NCI-H1694 (cell line): ENCODE data around the gene TRAK1.

Experiments used
- DNase-seq: peaks from one replicate; lab custom pipeline; 2025; lab: John Stamatoyannopoulos, UW

Gene TRAK1

DNA sequence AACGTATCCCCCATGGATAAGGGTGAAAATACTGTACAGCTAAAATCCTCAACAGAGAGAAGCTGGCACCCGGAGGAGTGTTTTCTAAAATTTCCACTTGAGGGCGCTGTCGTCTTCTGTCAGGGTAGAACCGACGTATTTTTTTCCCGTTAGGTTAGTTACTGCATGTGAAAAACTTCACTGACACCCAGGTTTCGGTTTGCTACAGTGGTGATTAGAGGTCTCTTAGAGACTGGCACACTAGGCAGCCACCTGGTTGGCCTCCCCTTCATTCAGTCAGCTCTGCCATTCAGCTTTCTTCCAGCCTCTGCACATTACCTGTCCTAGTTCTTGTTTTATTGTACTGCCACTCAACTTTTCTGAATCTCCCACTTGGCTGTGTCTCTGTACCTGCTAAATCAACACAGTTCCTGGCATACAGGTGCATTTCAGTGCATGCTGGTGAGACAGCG is 156.4 kb downstream of the TRAK1 start:
- DNase-seq = peak; percentile 22

DNA sequence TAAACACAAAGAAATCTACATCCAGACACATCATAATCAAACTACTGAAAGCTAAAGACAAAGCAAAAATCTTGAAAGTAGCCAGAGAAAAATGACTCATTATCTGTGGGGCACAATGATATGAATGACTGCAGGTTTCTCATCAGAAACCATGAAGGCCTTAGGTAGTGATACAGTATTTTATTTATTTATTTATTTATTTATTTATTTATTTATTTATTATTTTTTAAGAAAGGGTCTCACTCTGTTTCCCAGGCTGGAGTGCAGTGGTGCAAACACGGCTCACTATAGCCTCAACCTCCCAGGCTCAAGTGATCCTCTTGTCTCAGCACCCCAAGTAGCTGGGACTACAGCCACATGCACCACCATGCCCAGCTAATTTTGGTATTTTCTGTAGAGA is 159.6 kb downstream of the TRAK1 start:
- DNase-seq = no peak

DNA sequence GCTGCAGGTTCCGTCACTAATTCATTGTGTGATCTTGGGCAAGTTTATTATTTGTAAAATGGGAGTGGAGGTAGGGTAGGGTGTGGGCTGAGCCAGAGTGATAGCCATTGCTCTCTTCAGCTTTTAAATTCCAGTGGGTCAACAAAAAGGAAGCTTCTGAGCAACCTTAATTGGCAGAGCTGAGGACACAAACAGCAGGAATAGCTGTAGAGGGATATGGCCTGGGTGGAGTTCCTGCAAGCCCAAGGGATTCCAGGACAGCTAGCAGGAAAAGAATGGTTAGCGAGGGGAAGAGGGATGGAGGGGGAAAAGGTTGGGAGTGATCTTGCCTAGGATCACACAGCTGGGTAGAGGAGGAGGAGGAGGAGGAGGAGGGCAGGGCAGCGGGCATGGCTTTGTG is 163.4 kb downstream of the TRAK1 start:
- no peak for DNase-seq

DNA sequence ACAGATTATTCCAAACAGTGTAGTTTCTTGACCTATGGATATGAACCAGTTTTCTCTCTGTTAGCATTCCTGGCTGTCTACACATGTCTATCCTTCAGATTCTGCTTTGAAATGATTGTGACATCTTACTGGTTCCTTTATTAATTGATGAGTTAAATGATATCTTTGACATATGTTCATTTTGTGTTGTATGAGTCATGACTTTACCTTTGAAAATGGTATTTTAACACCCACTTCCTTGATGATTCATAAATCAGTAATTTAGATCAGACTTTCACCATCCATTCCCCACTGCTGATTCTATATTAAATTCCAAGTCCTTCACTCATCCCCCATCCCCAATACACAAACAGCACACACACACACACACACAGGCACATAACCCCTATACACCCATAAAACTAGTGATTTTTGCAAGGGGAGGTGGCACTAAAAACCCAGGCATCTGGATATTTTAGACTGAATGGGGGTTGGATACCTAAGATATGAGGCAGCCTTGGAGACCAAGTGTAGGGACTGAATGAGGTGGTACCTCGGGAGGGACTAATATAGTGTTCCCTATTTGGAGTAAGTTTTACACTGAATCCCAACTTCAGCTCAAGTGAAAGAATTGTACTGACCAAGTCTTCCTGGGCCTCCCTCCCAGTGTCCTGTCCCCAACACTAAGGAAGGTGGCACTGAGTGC is 165.1 kb downstream of the TRAK1 start:
- no peak for DNase-seq

DNA sequence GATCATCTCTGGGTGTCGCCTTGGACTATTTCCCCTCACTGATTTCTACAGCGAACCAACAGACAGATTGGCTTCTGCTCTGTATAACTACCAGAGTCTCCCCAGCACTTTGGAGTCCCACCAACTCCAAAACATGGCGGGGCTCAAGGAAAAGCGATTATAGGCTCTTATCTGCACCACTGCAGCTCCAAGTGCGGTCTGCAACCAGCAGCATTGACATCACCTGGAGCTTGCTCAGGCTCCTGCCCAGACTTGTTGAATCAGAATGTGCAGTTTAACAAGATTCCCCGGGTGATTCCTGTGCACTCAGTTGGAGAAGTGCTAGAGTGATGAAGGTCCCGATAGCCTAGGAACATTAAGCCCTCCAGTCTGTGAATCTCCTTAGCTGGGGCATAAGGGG is 165.8 kb downstream of the TRAK1 start:
- no peak for DNase-seq

DNA sequence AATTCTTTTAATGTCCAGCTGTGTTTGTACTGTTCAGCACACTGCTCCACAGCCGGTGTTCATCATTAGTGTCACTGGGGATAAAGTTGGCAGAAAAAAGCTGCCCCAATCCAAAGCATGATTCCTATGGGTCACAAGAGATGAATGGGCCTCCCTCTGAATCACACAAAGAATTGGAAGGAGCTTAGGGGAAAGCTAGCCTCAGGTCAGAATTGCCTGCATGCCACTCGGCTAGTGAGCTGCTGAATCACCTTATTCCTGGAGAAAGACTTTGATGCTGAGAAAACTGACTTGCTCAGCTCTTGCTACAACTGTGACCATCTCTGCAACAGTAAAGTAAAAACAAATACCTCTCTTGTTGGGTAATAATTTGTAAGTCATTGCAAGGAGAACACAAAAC is 171.4 kb downstream of the TRAK1 start:
- DNase-seq = no peak

DNA sequence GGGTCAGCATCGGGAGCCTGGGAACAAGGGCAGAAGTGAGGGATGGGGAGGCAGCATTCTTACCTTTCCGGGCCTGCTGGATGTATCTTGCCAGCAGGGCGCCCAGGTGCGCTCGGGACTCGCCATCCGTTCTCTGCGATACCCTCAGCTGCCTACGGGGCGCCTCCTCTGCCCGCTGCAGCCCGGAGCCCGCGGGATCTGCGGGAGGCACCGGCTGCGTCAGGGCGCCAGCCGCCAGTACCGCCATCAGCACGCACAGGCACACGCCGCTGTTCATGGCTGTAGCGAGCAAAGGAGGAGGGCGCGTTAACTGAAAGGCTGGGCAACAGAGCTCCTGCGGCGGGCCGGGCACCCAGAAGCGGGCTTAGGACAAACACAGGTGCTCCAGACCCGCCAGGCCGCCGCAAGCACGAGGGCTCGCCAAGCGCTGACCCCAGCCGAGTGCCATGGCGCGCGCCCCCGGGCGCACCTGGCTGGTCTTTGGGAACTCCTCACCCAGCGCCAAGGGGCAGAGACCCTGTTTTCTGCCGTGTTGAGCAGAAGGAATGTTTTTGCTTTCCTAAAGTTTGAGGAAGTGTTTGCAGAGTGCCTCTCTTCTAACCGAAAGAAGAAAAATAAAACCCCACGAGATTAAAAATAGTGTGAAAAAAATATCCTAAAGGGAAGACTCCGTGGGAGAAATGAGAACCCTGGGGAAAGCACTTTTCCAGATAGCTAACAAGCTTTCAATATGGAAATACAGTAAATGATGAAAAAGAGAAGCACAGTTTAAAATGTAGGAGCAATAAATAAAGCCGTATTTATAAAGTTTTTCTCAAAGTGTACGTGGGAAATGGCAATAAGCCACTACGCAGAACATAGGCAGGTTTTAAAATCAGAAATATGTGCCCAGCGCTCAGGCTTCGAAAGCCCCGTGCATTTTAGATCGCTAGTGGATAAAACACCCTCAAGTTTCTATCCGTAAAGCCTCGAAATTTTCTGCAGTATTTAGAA is 172.5 kb downstream of the TRAK1 start:
- no peak for DNase-seq

DNA sequence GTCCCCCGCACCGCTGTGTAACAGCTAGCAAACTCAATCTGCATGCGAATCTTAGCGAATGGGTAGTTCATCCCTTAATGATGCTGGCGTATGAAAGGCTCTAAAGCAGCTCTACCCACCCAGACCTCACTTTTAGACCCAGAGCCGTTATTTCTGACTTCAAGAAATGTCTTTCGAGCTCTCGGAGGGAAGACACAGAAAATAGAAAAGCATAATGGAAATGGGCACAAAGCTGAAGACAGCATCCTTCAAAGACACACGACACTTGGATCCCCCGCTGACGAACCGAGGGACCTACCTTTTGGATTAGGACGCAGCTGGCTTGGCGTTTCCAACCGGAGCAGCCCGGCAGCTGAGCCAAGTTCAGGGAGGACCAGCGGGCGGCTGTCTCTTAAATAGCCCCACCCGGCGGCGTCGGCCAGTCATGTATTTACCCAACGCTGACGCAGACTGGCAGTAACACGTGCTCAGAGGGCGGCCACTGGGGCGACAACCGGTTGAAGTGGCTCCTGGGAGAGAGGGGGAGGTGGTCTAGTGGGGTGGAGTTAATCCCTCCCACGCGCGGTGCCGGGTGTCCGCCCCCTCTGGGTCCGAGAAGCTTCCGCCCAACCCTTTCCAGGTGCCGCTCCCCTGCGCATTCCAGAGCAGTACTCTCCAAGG is 173.4 kb downstream of the TRAK1 start:
- no peak for DNase-seq

DNA sequence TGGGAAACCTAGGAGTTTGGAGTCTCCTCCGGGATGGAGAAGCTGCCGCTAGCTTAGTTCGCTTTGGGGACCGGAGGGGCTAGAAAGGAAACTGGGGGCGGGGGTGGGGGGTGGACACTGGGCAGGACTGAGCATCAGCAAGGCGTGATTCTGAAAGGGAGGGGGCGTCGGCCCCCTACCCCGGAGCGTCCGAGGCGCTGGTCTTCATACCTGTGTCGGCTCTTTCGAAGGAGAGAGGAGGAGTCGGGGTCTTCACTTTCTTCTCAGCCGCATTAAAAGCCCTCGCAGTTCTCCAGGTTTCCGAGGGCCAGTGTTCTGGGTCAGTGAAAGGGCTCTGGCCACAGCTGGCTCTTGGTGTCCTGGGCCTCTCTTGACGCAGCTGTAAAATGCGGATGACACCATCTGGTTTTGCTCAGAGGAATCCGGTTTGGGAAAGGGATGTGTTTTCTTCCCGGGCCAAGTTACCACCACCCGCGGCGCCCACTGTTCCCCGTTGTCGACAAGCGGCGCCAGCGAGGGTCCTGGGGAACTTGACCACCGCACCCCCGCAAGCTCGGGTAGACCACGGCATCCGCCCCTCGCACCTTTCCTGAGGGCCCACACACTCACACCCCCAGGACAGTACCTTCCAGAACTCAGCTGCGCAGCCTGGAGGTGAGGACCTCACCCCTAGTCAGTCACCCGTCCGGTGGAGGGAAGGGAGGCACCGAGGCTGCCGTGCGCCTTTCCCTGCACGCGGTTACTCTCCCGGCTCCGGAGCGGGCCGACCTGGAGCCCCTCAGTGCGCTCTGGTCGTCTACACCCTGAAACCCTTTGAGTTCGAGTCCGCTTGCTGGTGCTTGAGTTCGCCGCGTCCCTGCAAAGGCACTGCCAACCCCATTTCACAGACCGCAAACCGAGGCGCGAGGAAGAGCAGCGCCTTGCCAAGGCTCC is 174.2 kb downstream of the TRAK1 start:
- no peak for DNase-seq

DNA sequence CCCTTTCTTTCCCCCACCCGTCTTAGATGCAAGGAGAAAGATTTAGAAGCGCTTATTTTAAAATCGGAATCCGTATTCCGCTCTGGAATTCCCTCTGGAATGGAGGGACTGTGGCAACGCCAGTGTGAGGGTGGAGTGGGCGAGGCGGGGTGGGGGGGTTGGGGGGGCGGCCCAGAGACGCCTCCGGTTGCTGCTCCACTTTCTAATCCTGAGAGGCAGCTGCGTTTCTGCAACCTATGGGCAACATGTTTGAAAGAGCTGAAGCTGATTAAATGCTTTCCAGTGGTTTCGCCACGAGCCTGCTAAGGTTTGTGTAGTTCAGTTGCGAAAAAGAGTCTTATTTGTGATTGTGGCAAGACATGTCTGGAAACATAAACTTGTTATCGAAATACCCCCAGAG is 174.9 kb downstream of the TRAK1 start, which contains the start of gene CCK:
CCK (minus strand) TSS at position 101 of the 400 bp plus-strand sequence. CDS start 2,555 bp downstream, outside the sequence.
- DNase-seq = no peak

DNA sequence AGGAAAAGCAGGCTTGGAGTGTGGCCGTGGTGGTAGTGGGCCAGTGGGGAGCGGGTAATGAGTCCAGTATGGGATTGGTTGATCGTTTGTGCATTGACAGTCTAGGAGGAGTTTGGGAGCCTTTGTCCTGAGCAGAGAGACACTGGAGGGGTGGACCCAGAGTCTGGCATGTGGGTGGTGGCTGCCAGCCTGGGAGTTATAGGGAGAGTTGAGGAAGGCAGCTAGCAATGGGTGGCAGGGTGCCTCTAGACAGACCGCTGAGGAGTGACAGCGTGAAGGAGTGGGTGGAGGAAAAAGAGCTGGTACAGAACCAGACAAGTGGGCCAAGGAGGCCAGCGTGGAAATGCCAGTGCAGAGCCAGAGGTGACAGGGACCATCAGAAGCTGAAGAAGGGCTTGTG is 176.7 kb downstream of the TRAK1 start:
- no peak for DNase-seq

DNA sequence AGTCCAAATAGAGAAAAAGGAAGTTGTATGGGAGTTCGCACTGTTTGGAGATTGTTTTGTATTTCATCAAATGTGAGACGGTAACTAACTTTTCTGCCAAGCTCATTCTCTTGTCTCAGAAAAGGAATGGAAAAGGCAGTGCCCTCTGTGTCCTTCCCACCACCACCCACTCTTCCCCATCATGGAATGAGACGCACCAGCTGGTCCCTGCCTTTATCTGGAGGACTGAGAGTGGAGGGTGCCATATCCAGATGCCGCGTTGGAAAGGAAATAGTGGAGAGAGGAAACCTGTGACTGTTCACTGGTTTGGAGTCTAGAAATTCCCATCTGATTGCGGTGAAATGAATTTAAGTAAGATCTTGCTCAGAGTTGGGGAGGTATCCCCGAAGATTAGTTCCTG is 178.5 kb downstream of the TRAK1 start:
- DNase-seq = no peak

DNA sequence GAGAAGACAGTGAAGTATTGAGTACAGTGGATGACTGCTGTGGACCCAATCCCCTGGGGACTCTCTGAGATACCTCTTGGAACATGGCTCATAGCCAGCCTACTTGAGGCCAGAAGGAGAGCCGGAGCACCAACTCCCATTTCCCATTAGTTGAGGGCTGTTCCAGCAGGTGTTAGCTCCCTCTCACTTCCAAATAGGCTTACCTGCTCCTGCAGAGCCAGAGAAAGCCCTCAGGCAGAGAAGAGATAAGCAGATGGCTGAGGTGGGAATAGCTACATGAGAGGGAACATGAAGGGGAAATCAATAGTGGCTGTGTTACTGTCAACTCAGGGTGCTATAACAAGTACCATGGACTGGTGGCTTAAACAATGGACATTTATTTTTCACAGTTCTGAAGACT is 179.4 kb downstream of the TRAK1 start:
- DNase-seq = no peak

DNA sequence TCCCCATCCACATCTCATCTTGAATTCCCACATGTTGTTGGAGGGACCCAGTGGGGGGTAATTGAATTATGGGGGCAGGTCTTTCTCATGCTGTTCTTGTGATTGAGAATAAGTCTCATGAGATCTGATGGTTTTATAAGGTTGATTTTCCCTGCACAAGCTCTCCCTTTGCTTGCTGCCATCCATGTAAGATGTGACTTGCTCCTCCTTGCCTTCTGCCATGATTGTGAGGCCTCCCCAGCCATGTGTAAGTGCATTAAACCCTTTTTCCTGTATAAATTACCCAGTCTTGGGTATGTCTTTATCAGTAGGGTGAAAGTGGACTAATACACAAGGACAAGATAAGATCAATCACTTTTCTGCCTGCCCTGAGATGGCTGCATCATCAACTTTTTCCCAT is 180.6 kb downstream of the TRAK1 start:
- DNase-seq = no peak

DNA sequence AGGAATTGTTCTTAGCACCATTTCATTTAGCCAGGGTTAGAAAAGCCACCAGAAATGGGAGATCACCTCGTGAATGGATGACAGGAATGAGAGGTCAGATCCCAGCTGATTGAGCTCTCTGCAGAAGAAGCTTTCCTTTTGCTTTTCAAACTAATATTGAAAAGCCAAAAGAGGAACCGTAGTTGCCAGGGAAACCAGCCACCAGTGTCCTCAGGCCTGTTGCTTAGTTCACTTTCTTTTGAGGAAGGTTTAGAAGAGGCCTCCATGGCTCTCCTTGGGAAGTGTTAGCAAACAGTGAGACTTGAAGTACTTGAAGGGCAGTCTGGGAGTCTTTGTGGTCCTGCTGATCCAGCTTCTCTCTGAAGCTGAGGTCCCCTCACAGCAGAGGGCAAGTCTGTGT is 182.2 kb downstream of the TRAK1 start:
- no peak for DNase-seq

DNA sequence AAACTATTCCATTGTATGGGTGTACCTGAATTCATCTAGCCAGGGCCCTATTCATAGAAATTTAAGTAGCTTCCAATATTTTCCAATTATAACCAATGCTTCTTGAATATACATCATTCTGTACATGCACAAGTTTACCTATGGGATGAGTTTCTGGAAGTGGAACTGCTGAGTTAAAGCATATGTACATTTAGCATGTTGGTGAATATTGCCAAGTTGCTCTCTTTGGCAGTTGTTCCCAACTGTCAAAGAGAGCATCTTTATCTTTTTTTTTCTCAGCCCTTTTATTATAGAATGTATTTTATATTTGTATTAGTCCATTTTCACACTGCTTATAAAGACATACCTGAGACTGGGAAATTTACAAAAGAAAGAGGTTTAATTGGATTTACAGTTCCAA is 183.1 kb downstream of the TRAK1 start:
- no peak for DNase-seq

DNA sequence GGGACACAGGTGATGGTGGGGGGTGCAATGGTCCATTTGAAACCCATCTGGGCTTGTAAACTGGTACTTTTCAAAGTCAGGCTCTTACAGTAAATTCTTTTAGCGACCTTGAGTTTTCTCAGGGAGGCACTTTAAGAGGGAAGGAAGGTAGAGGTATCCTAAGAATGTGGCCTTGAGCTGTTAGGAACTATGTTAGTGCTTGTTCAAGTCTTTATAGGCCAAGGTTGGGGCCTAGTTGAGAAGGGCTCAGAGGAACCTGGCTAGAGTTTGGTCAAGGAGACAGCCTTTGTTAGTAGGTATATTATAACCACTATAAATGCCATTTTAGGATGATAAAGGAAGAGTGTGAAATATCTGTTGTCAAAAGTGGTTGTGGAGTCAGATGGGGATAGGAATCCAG is 184.1 kb downstream of the TRAK1 start:
- DNase-seq = no peak
